CD4-positive, alpha-beta memory T cell (primary cell): ENCODE measurements around the gene OPRD1. TPM values are rescaled to one million over a fixed set of nuclear protein-coding genes. Genes with fewer than 3 reads are reported as not detected.
A peak's percentile ranks its signal among the peaks of the same experiment; 100 is the strongest.

Experiments
- CTCF ChIA-PET: fragments of 350-600 bp; sonication (Branson Sonifier 250); formaldehyde crosslinking; loops from one replicate; lab custom pipeline; 2021; ENCODE audit warnings: inconsistent platforms; ENCODE audit not compliant: partially characterized antibody; lab: Charles Lee
- POLR2A ChIA-PET: fragments of 350-600 bp; sonication (Branson Sonifier 250); formaldehyde crosslinking; loops from one replicate; lab custom pipeline; 2021; ENCODE audit not compliant: partially characterized antibody; lab: Charles Lee
- DNase-seq, 5 donors: peaks; one replicate each; pipeline versions ENCODE4 v3.0.0 to v3.0.0-alpha.2; 2020 to 2022; ENCODE audit warnings: mixed read lengths in 1 of 5
- H3K27ac ChIP-seq: one replicate; pipeline ENCODE4 v1.7.0; 2013; ENCODE audit warnings: low read depth, low read length
- H3K27me3 ChIP-seq: 2 replicates; pipeline ENCODE4 v1.7.0; 2013; ENCODE audit warnings: mild to moderate bottlenecking, low read length, moderate library complexity; ENCODE audit not compliant: insufficient read depth
- H3K36me3 ChIP-seq: 2 replicates; pipeline ENCODE4 v1.7.0; 2013; ENCODE audit warnings: mild to moderate bottlenecking, low read length, moderate library complexity; ENCODE audit not compliant: insufficient read depth
- H3K4me1 ChIP-seq: 2 replicates; pipeline ENCODE4 v1.7.0; 2013; ENCODE audit warnings: mild to moderate bottlenecking, low read length, moderate library complexity; ENCODE audit not compliant: insufficient read depth
- H3K4me3 ChIP-seq, 2 donors: one replicate each; pipeline ENCODE4 v1.7.0; 2013; ENCODE audit warnings: low read length in 2 of 2, mild to moderate bottlenecking in 1 of 2
- H3K9me3 ChIP-seq, 2 donors: one replicate each; pipeline ENCODE4 v1.7.0; 2013; ENCODE audit warnings: low read length in 2 of 2, control low read depth in 1 of 2; ENCODE audit not compliant: control insufficient read depth in 1 of 2
- H3K27ac Mint-ChIP-seq, 7 donors: one replicate each; pipeline ENCODE4 v1.8.0; 2020 to 2021; ENCODE audit warnings: mixed read lengths in 7 of 7, mild to moderate bottlenecking in 6 of 7, inconsistent platforms in 3 of 7, moderate library complexity in 3 of 7
- H3K27me3 Mint-ChIP-seq, 2 donors: one replicate each; pipeline ENCODE4 v1.8.0; 2020 to 2021; ENCODE audit warnings: mixed read lengths in 2 of 2
- H3K36me3 Mint-ChIP-seq, 2 donors: one replicate each; pipeline ENCODE4 v1.8.0; 2020 to 2021; ENCODE audit warnings: mixed read lengths in 2 of 2, inconsistent platforms in 1 of 2, mild to moderate bottlenecking in 1 of 2
- H3K4me1 Mint-ChIP-seq, 4 donors: one replicate each; pipeline ENCODE4 v1.8.0; 2020 to 2021; ENCODE audit warnings: mixed read lengths in 4 of 4, mild to moderate bottlenecking in 1 of 4
- H3K4me3 Mint-ChIP-seq, 8 donors: one replicate each; pipeline ENCODE4 v1.8.0; 2020 to 2021; ENCODE audit warnings: mixed read lengths in 8 of 8, mild to moderate bottlenecking in 7 of 8, moderate library complexity in 6 of 8, inconsistent platforms in 3 of 8
- H3K9me3 Mint-ChIP-seq, 8 donors: one replicate each; pipeline ENCODE4 v1.8.0; 2020 to 2021; ENCODE audit warnings: mixed read lengths in 8 of 8, mild to moderate bottlenecking in 5 of 8, inconsistent platforms in 3 of 8, moderate library complexity in 1 of 8
- intact Hi-C: fragments of 100-400 bp; cut with micrococcal nuclease; formaldehyde crosslinking; loops from one replicate; pipeline ENCODE4 v1.15.1; 2023
- polyA plus RNA-seq, 2 donors: library from polyadenylated mRNA; unstranded; fragments of 300-500 nt; fragmentation: Illumina TruSeq; gene quantifications; one replicate each; pipeline ENCODE4 v1.2.3, GENCODE V29; 2021
- total RNA-seq, 2 experiments: library from RNA; stranded (reverse); gene quantifications; one replicate each; pipeline ENCODE4 v1.2.3, GENCODE V29; 2021

Gene OPRD1
- total and polyA plus RNA-seq, 4 experiments from 2014 or later = 0.03 TPM; not detected in 3

DNA sequence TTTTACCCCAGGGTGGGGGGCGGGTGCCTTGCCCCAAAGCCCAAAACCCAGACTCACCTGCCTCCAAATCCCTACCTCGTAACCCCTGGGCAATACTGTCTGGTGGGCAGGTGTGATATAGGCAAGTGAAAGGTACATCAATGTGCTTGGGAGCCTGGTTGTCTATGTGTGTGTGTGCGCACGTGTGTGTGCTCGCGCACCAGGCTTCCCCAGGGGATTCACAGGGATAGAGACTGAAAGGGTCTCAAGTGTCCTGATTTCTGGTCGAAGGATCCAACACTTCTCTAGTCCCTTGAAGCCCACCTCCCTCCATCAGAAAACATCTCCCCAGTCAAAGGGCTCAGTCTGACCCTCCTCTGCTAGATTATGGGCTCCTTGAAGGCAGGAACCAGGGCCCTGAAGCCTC is 73.5 kb downstream of the OPRD1 start:
- Mint-ChIP-seq H3K27me3 (peaks cover 0 to 4% of the 10 kb centered on the region in 2 donors), H3K4me1 (peaks cover 45 to 66% (median 57%) of the 10 kb centered on the region in 4 donors), H3K27ac (peak overlapping the region; percentile 94 to 100 (median 98)), H3K36me3 (peaks cover 0 to 7% of the 10 kb centered on the region in 2 donors), H3K9me3 (peaks cover 0 to 5% (median 0%) of the 10 kb centered on the region in 8 donors), H3K4me3 (peak overlapping the region in 4 of 8 donors; percentile 3 to 96 (median 36))
- Histone ChIP-seq H3K27ac (peak overlapping the region; percentile 48), H3K4me3 (no peak overlapping the region), H3K9me3 (no peaks in the 10 kb centered on the region), H3K36me3 (no peaks in the 10 kb centered on the region), H3K27me3 (no peaks in the 10 kb centered on the region), H3K4me1 (peaks cover 58% of the 10 kb centered on the region)
- CTCF ChIA-PET = interaction anchor here (0.6 to 13.0 kb wide), 15 partner anchors 8 to 398 kb away, joined by 3 to 294 read pairs (median 7); partner anchors contain the start of genes EPB41 and SRSF4
- peak in 1 of 5 donors; percentile 50 for DNase-seq
- POLR2A ChIA-PET = interaction anchor here (0.6 to 2.9 kb wide), 25 partner anchors 12 to 639 kb away, joined by 3 to 33 read pairs (median 4); partner anchors contain the start of genes EPB41, MED18, RCC1 and SRSF4
- intact Hi-C loops = loop anchor here (1.0 to 5.0 kb wide), 5 partner anchors 41 to 378 kb away; partner anchors contain the start of genes RCC1, SRSF4 and YTHDF2

DNA sequence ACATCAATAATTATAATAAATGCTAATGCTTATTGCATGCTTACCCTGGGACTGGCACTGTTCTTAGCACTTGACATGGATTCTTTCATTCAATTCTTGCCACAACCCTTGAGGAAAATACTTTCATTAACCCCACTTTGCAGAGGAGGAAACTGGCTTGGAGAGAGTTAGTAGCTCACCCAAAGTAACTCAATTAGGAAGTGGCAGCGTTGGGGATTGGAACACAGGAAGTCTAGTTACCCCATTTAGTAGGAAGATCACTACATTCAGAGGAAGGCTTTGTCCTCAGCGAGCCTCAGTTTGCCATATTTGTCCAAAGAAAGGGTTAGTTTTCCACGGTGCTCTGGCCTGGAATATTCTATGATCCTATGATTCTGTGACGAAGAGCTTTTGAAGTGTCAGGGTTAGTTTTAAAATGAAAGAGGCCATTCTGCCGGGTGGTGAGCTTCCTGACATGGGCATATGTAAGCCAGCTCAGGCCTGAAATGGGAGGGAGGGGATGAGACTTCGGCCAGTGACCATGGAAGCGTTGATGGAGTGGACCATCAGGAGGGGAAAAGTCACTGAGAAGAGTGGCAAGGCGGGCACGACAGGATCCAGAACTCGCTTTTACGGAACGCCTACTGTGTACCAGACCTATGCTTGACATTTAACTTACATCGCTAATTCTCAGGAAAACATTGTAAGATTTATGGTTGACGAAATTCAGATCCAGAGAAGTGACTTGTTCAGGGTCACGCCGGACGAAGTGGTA is 74.2 kb downstream of the OPRD1 start:
- Mint-ChIP-seq H3K4me1 (peaks cover 47 to 70% (median 59%) of the 10 kb centered on the region in 4 donors), H3K36me3 (peaks cover 0 to 9% of the 10 kb centered on the region in 2 donors), H3K4me3 (peak overlapping the region; percentile 84 to 96 (median 89)), H3K9me3 (peaks cover 0 to 5% (median 0%) of the 10 kb centered on the region in 8 donors), H3K27me3 (peaks cover 0 to 4% of the 10 kb centered on the region in 2 donors), H3K27ac (peak overlapping the region; percentile 93 to 100 (median 98))
- Histone ChIP-seq H3K27me3 (no peaks in the 10 kb centered on the region), H3K4me3 (peak overlapping the region in 1 of 2 donors; percentile 95), H3K4me1 (peaks cover 63% of the 10 kb centered on the region), H3K36me3 (no peaks in the 10 kb centered on the region), H3K9me3 (no peaks in the 10 kb centered on the region), H3K27ac (peak overlapping the region; percentile 88)
- DNase-seq = no peak
- intact Hi-C loops = loop anchor here (1.0 to 5.0 kb wide), 5 partner anchors 41 to 379 kb away; partner anchors contain the start of genes RCC1, SRSF4 and YTHDF2
- ChIA-PET CTCF (interaction anchor here (0.7 to 13.0 kb wide), 6 partner anchors 9 to 314 kb away, joined by 3 to 294 read pairs (median 10); partner anchors contain the start of gene SRSF4), POLR2A (interaction anchor here (0.7 to 2.9 kb wide), 3 partner anchors 28 to 296 kb away, joined by 3 to 33 read pairs (median 19); partner anchors contain the start of genes EPB41 and SRSF4)

DNA sequence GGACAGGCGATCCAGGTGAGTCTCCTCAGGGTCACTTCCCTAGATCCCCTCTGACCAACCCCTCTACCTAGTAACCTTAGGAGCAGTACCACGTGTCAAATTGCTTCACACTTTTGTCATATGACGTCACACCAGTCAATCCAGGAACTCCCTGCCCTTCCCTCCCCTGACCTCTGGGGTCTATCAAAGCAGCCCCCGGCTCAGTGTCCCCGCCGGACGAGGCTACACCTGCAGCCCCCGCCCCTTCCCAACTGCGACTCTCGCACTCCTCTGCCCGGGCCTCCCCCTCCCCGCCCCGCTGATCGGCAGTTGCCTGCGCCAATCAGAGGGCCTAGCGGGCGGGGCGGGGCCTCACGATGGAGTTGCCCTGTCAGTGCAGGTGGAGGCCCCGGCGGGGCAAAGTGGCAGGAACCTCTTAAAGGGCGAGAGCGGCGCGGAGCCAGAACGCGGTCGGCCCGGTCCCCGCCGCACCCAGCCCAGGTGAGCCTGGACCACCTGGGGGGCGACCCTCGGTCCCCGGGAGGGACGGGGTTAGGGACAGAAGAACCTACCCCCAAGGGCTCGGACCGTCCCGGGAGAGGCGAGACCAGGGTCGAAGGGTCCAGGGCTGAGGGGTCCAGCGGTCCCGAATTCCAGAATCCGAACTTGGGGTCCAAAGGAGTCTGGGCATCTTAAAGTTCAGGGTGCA is 74.9 kb downstream of the OPRD1 start:
- H3K27ac ChIP-seq = peak overlapping the region; percentile 88
- Mint-ChIP-seq H3K4me3 (peak overlapping the region; percentile 84 to 96 (median 89)), H3K36me3 (peaks cover 0 to 9% of the 10 kb centered on the region in 2 donors), H3K27ac (peak overlapping the region; percentile 93 to 100 (median 98)), H3K4me1 (peaks cover 45 to 71% (median 61%) of the 10 kb centered on the region in 4 donors), H3K27me3 (peaks cover 0 to 4% of the 10 kb centered on the region in 2 donors), H3K9me3 (peaks cover 0 to 5% (median 0%) of the 10 kb centered on the region in 8 donors)
- ChIA-PET CTCF (interaction anchor here (0.8 to 13.0 kb wide), 5 partner anchors 113 to 313 kb away, joined by 3 to 294 read pairs (median 4); partner anchors contain the start of gene SRSF4), POLR2A (interaction anchor here (0.7 to 3.3 kb wide), 6 partner anchors 11 to 146 kb away, joined by 3 to 33 read pairs (median 8); partner anchors contain the start of gene EPB41)
- no peaks in the 10 kb centered on the region for H3K9me3 ChIP-seq
- intact Hi-C loops = loop anchor here (1.0 to 5.0 kb wide), 3 partner anchors 27 to 380 kb away; partner anchors contain the start of genes EPB41 and RCC1
- peak overlapping the region; percentile 39 to 95 for H3K4me3 ChIP-seq
- peaks cover 64% of the 10 kb centered on the region for H3K4me1 ChIP-seq
- H3K36me3 ChIP-seq = no peaks in the 10 kb centered on the region
- DNase-seq = peak; percentile 90 to 94 (median 92)
- no peaks in the 10 kb centered on the region for H3K27me3 ChIP-seq

DNA sequence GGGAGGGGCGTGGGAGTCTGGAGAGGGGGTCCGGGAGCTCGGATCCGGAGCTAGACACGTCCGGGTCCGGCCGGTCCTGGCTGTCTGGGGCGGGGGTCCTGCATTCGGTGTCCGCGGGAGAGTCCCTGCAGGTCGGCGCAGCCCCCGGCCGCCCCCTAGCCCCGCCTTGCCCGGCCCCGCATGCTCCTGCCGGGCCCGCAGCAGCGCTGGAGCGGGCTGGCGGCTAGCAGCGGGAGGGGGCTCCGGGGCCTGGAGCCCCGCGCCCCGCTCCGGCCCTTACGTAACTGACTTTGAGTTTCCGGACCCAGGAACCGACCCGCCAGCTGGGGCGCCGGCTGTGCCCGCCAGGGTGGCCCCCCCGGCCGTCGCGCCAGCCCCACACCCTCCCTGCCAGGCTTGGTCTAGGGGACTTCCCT is 75.5 kb downstream of the OPRD1 start:
- DNase-seq = peak; percentile 39 to 84 (median 45)
- peaks cover 0 to 5% (median 0%) of the 10 kb centered on the region in 8 donors for H3K9me3 Mint-ChIP-seq
- no peaks in the 10 kb centered on the region for H3K9me3 ChIP-seq
- peaks cover 0 to 9% of the 10 kb centered on the region in 2 donors for H3K36me3 Mint-ChIP-seq
- CTCF ChIA-PET = interaction anchor here (0.8 to 1.2 kb wide), 2 partner anchors 113 to 146 kb away, joined by 3 to 4 read pairs; no protein-coding TSS in a partner anchor
- peaks cover 58% of the 10 kb centered on the region for H3K4me1 ChIP-seq
- POLR2A ChIA-PET = interaction anchor here (0.9 to 3.3 kb wide), 6 partner anchors 11 to 145 kb away, joined by 3 to 23 read pairs (median 6); partner anchors contain the start of gene EPB41
- H3K27ac Mint-ChIP-seq = peak overlapping the region; percentile 78 to 99 (median 95)
- H3K4me3 ChIP-seq = peak overlapping the region; percentile 70 to 95
- H3K36me3 ChIP-seq = no peaks in the 10 kb centered on the region
- H3K27me3 ChIP-seq = no peaks in the 10 kb centered on the region
- intact Hi-C loops = loop anchor here (1.0 to 5.0 kb wide), 3 partner anchors 27 to 380 kb away; partner anchors contain the start of genes EPB41 and RCC1
- peaks cover 43 to 69% (median 58%) of the 10 kb centered on the region in 4 donors for H3K4me1 Mint-ChIP-seq
- peak overlapping the region; percentile 89 to 98 (median 91) for H3K4me3 Mint-ChIP-seq
- H3K27me3 Mint-ChIP-seq = peaks cover 0 to 1% of the 10 kb centered on the region in 2 donors
- H3K27ac ChIP-seq = peak overlapping the region; percentile 88

DNA sequence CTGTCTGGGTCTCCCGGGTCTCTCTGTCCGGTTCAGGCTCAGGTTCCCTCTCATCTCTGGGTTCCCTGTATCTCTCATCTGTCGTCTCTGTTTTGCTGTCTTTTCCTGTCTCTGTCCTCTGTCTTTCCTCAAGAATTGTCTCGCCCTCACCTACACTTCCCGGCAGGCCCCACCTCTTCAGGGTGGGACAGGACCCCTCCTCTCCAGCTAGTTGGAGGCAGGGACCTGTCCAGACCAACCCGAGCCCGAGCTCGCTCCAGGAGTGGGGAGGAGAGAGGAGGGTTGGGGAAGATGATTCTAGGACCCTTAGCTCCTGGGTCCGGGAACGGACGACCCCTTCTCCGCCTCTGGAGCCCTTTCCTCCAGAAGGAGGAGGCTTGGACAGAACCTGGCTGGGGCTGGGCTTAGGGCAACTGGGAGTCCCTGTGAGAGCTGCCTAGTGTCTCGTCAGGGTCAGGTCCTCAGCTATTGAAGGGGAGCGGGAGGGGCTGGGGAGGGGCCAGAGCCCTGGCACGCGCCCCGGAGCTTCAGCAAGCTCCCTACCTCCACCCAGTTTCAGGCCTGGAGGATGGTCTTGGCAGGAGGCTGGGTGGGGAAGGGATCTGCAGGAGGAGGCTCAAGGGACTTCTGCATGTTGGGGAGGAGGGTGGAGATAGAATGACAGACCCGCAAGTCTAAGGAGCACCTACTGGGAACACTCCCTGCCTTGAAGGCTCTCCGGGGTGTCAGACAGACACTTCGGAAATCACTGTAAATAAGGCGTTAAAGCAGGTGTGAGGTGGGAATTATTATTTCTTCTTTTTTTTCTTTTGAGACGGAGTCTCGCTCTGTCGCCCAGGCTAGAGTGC is 76.1 kb downstream of the OPRD1 start:
- peak overlapping the region; percentile 88 for H3K27ac ChIP-seq
- H3K36me3 ChIP-seq = no peaks in the 10 kb centered on the region
- H3K27me3 ChIP-seq = no peaks in the 10 kb centered on the region
- H3K27ac Mint-ChIP-seq = peak overlapping the region; percentile 92 to 99 (median 95)
- H3K4me1 Mint-ChIP-seq = peaks cover 43 to 68% (median 57%) of the 10 kb centered on the region in 4 donors
- H3K4me1 ChIP-seq = peaks cover 59% of the 10 kb centered on the region
- ChIA-PET CTCF (interaction anchor here (0.8 to 1.2 kb wide), 2 partner anchors 112 to 145 kb away, joined by 3 to 4 read pairs; no protein-coding TSS in a partner anchor), POLR2A (interaction anchor here (0.9 to 3.3 kb wide), 7 partner anchors 10 to 145 kb away, joined by 3 to 23 read pairs (median 4); partner anchors contain the start of gene EPB41)
- H3K4me3 ChIP-seq = peak overlapping the region; percentile 70 to 95
- no peaks in the 10 kb centered on the region for H3K9me3 ChIP-seq
- H3K4me3 Mint-ChIP-seq = peak overlapping the region; percentile 87 to 98 (median 91)
- peaks cover 0 to 1% of the 10 kb centered on the region in 2 donors for H3K27me3 Mint-ChIP-seq
- DNase-seq = no peak
- intact Hi-C loops = loop anchor here (1.0 to 5.0 kb wide), 3 partner anchors 26 to 381 kb away; partner anchors contain the start of genes EPB41 and RCC1
- peaks cover 0 to 5% (median 0%) of the 10 kb centered on the region in 8 donors for H3K9me3 Mint-ChIP-seq
- H3K36me3 Mint-ChIP-seq = peaks cover 0 to 9% of the 10 kb centered on the region in 2 donors
